Measurements from ENCODE around the gene PTPRN2.

GRCh38 chr7:157586426-157586955, 1001.1 kb downstream of the PTPRN2 start:
- no peak for TF ChIP-seq CTCF (conservative IDR thresholded peaks at IDR 0.05 in 1 of 2, IDR thresholded peaks at IDR 0.05 in 1 of 2; ENCODE audit: extremely low read depth in 1 of 2, insufficient read depth in 1 of 2, low read depth in 1 of 2, low read length in 2 of 2)
- TF ChIP-seq EZH2 (IDR thresholded peaks at IDR 0.05; ENCODE audit: borderline replicate concordance, low read length), result no peak

Data from mammary epithelial cell (primary cell).